ENCODE results near the gene TTLL6.

TTLL6 gene

DNA sequence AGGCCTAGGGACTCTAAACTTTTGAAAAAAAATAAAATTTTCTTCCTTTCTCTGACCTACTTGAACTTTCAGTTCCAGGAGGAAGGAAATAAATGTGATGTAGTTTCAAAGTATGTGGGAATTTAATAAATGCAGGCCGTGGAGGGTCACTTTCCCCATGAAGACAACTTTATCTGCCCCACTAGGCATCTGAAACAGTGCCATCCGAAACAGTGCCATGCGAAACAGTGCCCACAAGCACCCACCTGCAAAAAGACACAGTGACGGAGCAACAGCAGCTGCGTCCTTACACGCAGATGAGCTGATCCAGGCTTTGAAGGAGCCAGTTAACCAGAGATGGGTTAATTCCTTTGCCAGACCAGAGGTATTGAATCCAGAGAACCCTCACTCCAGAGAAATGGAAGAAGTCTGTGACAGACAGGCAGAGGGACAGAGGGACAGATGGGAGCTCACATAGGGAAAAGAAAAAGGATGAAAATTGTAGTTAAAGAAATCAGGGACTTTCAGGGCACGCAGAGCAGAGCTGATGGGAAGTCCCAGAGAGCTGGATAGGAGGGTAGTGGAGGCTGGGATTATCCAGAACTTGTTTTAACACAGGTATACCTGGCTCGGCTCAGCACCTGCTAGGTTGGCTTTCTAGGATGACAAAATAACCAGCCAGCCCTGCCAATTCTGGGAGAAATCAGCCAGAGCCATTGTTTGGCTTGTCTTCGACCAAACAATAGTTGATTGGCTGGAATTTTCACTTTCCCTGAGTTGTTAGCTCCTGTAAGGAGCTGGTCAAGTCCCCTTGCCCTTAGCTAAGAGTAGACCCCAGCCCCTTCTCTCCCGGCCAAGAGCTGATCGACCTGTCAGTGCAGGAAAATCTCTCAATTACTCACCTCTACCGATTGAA lies 71.4 kb downstream of the TTLL6 start:
- Histone ChIP-seq H3K4me3 (no peak overlapping the region), H3K36me3 (no peaks in the 10 kb centered on the region)

DNA sequence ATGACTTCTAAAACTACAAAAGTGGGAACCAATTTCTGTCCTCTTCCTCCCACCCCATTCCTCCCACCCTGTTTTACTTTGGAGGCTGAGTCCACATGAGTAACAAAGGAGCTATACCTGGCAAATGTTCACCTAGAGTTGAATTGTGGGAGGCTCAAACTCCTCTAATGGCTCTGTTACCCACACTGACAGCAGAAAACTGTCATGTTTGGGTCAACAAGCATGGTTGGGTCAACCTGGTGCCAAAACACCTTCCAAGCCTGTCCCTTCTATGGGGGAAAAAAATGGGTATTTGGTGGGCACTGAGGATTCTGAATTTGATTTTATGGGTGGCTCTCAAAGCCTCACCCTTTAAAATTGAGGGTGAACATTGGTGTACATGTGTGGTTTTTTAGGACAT lies 76.5 kb downstream of the TTLL6 start:
- intact Hi-C loops (cut with DNase I; ENCODE audit: low total_unique reads) = no loop called here
- peaks cover 0 to 98% of the 10 kb centered on the region in 2 donors for H3K27me3 ChIP-seq
- no peaks in the 10 kb centered on the region for H3K9me3 ChIP-seq
- no peak overlapping the region for H3K4me3 ChIP-seq
- TF ChIP-seq, protein P1, sequence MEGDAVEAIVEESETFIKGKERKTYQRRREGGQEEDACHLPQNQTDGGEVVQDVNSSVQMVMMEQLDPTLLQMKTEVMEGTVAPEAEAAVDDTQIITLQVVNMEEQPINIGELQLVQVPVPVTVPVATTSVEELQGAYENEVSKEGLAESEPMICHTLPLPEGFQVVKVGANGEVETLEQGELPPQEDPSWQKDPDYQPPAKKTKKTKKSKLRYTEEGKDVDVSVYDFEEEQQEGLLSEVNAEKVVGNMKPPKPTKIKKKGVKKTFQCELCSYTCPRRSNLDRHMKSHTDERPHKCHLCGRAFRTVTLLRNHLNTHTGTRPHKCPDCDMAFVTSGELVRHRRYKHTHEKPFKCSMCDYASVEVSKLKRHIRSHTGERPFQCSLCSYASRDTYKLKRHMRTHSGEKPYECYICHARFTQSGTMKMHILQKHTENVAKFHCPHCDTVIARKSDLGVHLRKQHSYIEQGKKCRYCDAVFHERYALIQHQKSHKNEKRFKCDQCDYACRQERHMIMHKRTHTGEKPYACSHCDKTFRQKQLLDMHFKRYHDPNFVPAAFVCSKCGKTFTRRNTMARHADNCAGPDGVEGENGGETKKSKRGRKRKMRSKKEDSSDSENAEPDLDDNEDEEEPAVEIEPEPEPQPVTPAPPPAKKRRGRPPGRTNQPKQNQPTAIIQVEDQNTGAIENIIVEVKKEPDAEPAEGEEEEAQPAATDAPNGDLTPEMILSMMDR (IDR thresholded peaks at IDR 0.05) = no peak
- no peak for DNase-seq
- no peaks in the 10 kb centered on the region for H3K4me1 ChIP-seq
- no peaks in the 10 kb centered on the region for H3K36me3 ChIP-seq
- H3K27ac ChIP-seq = no peak overlapping the region

More for the DNA sequence above, 71.4 kb downstream of the TTLL6 start:
- intact Hi-C loops (cut with DNase I; ENCODE audit: low total_unique reads) = no loop called here
- no peaks in the 10 kb centered on the region for H3K4me1 ChIP-seq
- DNase-seq = no peak
- TF ChIP-seq, protein P1 (IDR thresholded peaks at IDR 0.05) = no peak
- no peak overlapping the region for H3K27ac ChIP-seq
- peaks cover 0 to 100% of the 10 kb centered on the region in 2 donors for H3K27me3 ChIP-seq
- H3K9me3 ChIP-seq = no peaks in the 10 kb centered on the region

DNA sequence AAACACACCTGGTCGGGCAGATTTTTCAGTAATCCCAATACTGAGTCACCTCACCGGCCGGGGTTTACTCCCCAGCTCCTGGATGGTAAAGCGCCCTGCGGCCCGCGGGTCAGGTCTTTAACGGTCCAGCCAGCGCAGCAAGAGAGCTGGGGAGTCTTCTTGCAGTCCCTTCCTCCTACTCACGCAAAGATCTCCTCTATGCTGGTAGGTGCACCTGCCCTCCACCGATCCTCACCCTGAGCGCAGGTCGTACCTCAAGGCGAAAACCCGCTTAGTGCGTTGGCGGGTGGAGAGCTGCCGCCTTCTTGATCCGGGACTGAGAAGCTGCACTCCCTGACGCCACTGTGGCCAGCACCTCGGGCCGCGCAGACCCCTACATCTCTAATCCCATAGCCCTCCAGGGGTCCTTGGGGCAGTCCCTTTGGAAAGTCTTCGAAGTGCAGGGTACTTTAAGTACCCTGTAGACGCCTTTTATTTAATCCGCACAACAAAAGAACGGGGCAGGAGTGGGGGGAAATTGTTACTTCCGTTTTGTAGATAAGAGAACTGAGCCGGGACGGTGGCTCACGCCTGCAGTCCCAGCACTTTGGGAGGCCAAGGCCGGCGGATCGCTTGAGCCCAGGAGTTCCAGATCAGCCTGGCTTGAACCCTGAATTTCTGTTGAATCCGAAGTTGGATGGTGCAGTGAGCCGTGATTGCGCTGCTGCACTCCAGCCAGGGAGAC lies 78.1 kb downstream of the TTLL6 start:
- peak in 1 of 2 donors; percentile 37 for DNase-seq
- TF ChIP-seq, protein P1 (IDR thresholded peaks at IDR 0.05) = no peak
- Histone ChIP-seq H3K4me3 (no peak overlapping the region), H3K4me1 (peaks cover 0 to 1% (median 0%) of the 10 kb centered on the region in 4 donors), H3K36me3 (no peaks in the 10 kb centered on the region), H3K27ac (no peak overlapping the region), H3K9me3 (no peaks in the 10 kb centered on the region), H3K27me3 (peaks cover 0 to 98% of the 10 kb centered on the region in 2 donors)
- intact Hi-C loops (cut with DNase I; ENCODE audit: low total_unique reads) = no loop called here

DNA sequence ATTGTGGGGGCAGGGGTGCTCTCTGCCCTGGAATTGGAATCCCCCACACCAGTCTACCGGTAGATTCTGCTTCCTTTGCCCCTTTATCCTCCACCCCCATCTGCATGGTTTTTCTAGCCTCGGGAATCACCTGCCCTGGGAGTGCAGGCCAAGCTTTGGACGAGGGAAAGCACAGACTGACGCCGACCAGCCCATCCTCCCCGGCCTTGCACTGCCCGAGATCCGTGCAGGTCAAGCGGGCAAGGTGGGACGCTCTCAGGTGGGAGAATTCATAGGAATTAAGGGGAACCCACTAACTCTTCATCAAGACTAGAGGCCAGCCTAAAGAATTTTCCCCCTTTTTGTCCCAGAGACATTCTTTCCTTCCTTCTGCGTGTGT lies 78.6 kb downstream of the TTLL6 start:
- intact Hi-C loops (cut with DNase I; ENCODE audit: low total_unique reads) = no loop called here
- Histone ChIP-seq H3K27me3 (peaks cover 0 to 98% of the 10 kb centered on the region in 2 donors), H3K27ac (no peak overlapping the region), H3K36me3 (no peaks in the 10 kb centered on the region), H3K4me1 (peaks cover 0 to 7% (median 1%) of the 10 kb centered on the region in 4 donors), H3K9me3 (no peaks in the 10 kb centered on the region), H3K4me3 (no peak overlapping the region)
- DNase-seq = no peak
- TF ChIP-seq, protein P1 (IDR thresholded peaks at IDR 0.05) = no peak

DNA sequence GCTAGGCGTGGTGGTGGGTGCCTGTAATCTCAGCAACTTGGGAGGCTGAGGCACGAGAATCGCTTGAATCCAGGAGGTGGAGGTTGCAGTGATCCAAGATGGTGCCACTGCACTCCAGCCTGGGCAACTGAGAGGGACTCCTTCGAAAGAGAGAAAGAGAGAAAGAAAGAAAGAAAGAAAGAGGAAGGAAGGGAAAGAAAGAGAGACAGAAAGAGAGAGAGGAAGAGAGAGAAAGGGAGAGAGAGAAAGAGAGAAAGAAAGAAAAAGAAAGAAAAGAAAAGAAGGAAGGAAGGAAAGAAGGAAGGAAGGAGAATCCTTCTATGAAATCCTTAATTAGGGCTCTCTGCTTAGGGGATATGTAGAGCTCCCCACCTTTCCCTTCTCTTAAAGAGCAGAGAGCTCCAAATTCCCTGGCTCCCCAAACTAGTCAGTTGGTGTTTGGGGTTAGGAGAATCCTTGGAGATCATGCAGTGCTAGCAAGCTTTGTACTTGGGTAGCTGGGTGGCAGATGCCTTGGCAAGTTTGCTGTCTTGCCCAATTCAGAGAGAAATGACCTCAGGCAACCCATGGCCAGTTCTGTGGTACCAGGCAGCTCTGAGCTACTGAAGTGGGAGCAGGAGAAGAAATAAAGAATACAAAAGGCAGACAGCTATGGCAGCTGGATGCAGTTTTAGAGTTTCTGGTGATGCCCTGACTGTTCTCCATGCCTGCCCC lies 79.5 kb downstream of the TTLL6 start:
- Histone ChIP-seq H3K27me3 (peaks cover 0 to 98% of the 10 kb centered on the region in 2 donors), H3K4me1 (peaks cover 0 to 14% (median 4%) of the 10 kb centered on the region in 4 donors), H3K36me3 (no peaks in the 10 kb centered on the region), H3K9me3 (no peaks in the 10 kb centered on the region), H3K4me3 (no peak overlapping the region), H3K27ac (no peak overlapping the region)
- TF ChIP-seq, protein P1 (IDR thresholded peaks at IDR 0.05) = no peak
- peak in 1 of 2 donors; percentile 3 for DNase-seq
- intact Hi-C loops (cut with DNase I; ENCODE audit: low total_unique reads) = no loop called here
